ENCODE measurements around the gene ZFAND3.

GRCh38 chr6:38169221-38169976 is 349.9 kb downstream of the ZFAND3 start:
- TF ChIP-seq POLR2A (IDR thresholded peaks at IDR 0.05) = no peak
- no peak for TF ChIP-seq POLR2AphosphoS5 (IDR thresholded peaks at IDR 0.05)
- no peak for TF ChIP-seq CTCF (IDR thresholded peaks at IDR 0.05)
